ENCODE data around the gene UBXN10. TPM values are rescaled to one million over a fixed set of nuclear protein-coding genes. Genes with fewer than 3 reads are reported as not detected.

Gene UBXN10
- total and polyA plus RNA-seq, 2 of the 13 experiments (the other 11 are each of a cell fraction or from before 2014, with no cell fraction given) = 0.04 to 0.05 TPM

DNA sequence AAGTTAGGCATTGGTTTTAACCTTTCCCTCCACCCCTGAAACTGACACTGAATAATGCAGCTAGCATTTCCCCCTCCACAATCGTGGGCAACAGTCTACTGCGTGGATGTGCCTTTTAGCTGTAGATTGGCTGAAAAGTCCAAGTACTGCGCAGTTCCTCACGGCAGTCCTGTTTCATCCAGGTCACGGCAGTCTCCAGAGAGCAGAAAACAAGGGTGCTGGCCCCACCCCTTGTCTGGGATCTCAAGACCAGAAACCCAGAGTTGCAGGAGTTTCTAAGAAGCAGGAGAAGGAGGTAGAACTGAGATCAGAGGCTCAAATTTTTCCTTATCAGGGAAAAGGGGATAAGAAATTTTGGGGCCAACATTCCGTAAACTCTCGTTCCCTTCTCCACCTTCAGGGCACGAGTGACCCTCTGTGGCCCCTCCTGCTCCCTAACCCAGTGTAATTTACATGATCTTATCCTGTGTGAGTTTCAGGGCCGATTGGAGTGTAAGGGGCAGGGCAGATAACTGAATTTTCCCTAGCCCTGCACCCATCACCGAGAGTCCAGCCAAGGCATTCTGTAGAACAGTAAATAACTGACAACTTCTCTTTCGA lies 26.3 kb downstream of the UBXN10 start:
- ChIA-PET POLR2A (no interaction called here), CTCF (ENCODE audit: low intra/inter-chr PET ratio, low total read pairs) (interaction anchor here (0.6 to 1.5 kb wide), 3 partner anchors 57 to 282 kb away, joined by 3 to 13 read pairs (median 3); no protein-coding TSS in a partner anchor)
- ATAC-seq (no peak), DNase-seq (ENCODE audit: low spot score) (no peak), FAIRE-seq (no peak)
- Histone ChIP-seq H3K4me1 (ENCODE audit: insufficient read depth, low read length) (no peaks in the 10 kb centered on the region; the same call in 1 of the 2 replicates), H4K20me1 (ENCODE audit: insufficient read depth, low read length) (no peaks in the 10 kb centered on the region), H3K4me2 (ENCODE audit: low read depth, low read length) (no peak overlapping the region), H3K4me3 (replicated peaks in 1 of 3; ENCODE audit: insufficient read depth in 1 of 3, low read depth in 2 of 3, low read length in 3 of 3) (no peak overlapping the region), H3K36me3 (replicated peaks in 1 of 2; ENCODE audit: control insufficient read depth in 1 of 2, insufficient read depth in 2 of 2, low read length in 2 of 2) (no peaks in the 10 kb centered on the region), H2AFZ (ENCODE audit: low read length) (no peak overlapping the region), H3K27me3 (ENCODE audit: control insufficient read depth in 1 of 2, insufficient read depth in 2 of 2, low read length in 2 of 2) (peaks cover 0 to 39% of the 10 kb centered on the region in 2 experiments; a peak in 3 of 5 replicates), H3K79me2 (ENCODE audit: insufficient read depth, low read length) (no peaks in the 10 kb centered on the region), H3K9me3 (ENCODE audit: low read length) (no peaks in the 10 kb centered on the region), H3K9ac (ENCODE audit: insufficient read depth, low read depth, low read length) (no peak overlapping the region), H3K27ac (ENCODE audit: extremely low read length, insufficient read depth, low read length) (no peak overlapping the region)
- intact Hi-C loops (cut with micrococcal nuclease; ENCODE audit: unreplicated experiment) = no loop called here
- in situ Hi-C loops (cut with HindIII; ENCODE audit: extremely low pct_ligation_motif_present, low pct_unique_long_range_greater_than_20kb) = loop anchor here (10.0 kb wide), 1 partner anchor 213 kb away; no protein-coding TSS in a partner anchor
- BruUV-seq (replicated peaks) = no TSS peak
- 47% methylated on average over 11 of the region's 11 CpGs for WGBS (ENCODE audit: low lambda C conversion rate)
- TF ChIP-seq SSRP1 (CRISPR knock-in tag; IDR thresholded peaks at IDR 0.05) = no peak
- TF ChIP-seq ONECUT2 (CRISPR knock-in tag; IDR thresholded peaks at IDR 0.05) = no peak
- TF ChIP-seq ZNF234 (CRISPR knock-in tag; conservative IDR thresholded peaks at IDR 0.05) = no peak
- no peak for TF ChIP-seq ARID2 (CRISPR knock-in tag; IDR thresholded peaks at IDR 0.05; ENCODE audit: borderline replicate concordance)
- no peak for TF ChIP-seq PCBP1 (IDR thresholded peaks at IDR 0.05; ENCODE audit: borderline replicate concordance, low read depth, low read length)
- TF ChIP-seq JUNB (CRISPR knock-in tag; IDR thresholded peaks at IDR 0.05; ENCODE audit: borderline replicate concordance) = no peak
- no peak for TF ChIP-seq PAF1 (CRISPR knock-in tag; IDR thresholded peaks at IDR 0.05)
- TF ChIP-seq GFI1 (CRISPR knock-in tag; IDR thresholded peaks at IDR 0.05; ENCODE audit: borderline replicate concordance) = no peak
- no peak for TF ChIP-seq STAT5B (CRISPR knock-in tag; IDR thresholded peaks at IDR 0.05)
- TF ChIP-seq NFE2 (CRISPR knock-in tag; IDR thresholded peaks at IDR 0.05) = no peak
- TF ChIP-seq ZFP36L1 (CRISPR knock-in tag; IDR thresholded peaks at IDR 0.05) = no peak
- TF ChIP-seq BHLHE40 (IDR thresholded peaks at IDR 0.05; ENCODE audit: low read length) = no peak
- no peak for TF ChIP-seq ZNF720 (CRISPR knock-in tag; IDR thresholded peaks at IDR 0.05)
